ENCODE results near the gene TOE1. TPM values are rescaled to one million over a fixed set of nuclear protein-coding genes. Genes with fewer than 3 reads are reported as not detected.
A peak's percentile ranks its signal among the peaks of the same experiment; 100 is the strongest.

TOE1 gene
- total RNA-seq, 1 donor from 2014 or later = 14.0 TPM

GRCh38 chr1:45321444-45321843, 18.5 kb upstream of the TOE1 start:
- Mint-ChIP-seq H3K4me1 (peaks cover 5% of the 10 kb centered on the region), H3K27ac (no peak overlapping the region), H3K36me3 (no peaks in the 10 kb centered on the region), H3K9me3 (no peaks in the 10 kb centered on the region), H3K27me3 (ENCODE audit: low read depth) (no peaks in the 10 kb centered on the region), H3K4me3 (no peak overlapping the region)
- DNase-seq (ENCODE audit: low spot score in 2 of 2, unreplicated experiment in 2 of 2) = no peak
- no peak for TF ChIP-seq CTCF (IDR thresholded peaks at IDR 0.05; ENCODE audit: unreplicated experiment)

GRCh38 chr1:45322486-45323040, 17.4 kb upstream of the TOE1 start:
- no peak for DNase-seq (ENCODE audit: low spot score in 2 of 2, unreplicated experiment in 2 of 2)
- TF ChIP-seq CTCF (IDR thresholded peaks at IDR 0.05; ENCODE audit: unreplicated experiment) = no peak

GRCh38 chr1:45325851-45326506, 14.0 kb upstream of the TOE1 start:
- no peaks in the 10 kb centered on the region for H3K9me3 Mint-ChIP-seq
- peaks cover 22% of the 10 kb centered on the region for H3K4me1 Mint-ChIP-seq
- TF ChIP-seq CTCF (IDR thresholded peaks at IDR 0.05; ENCODE audit: unreplicated experiment) = no peak
- H3K27ac Mint-ChIP-seq = no peak overlapping the region
- no peak for DNase-seq (ENCODE audit: low spot score in 2 of 2, unreplicated experiment in 2 of 2)
- peaks cover 7% of the 10 kb centered on the region for H3K36me3 Mint-ChIP-seq
- no peaks in the 10 kb centered on the region for H3K27me3 Mint-ChIP-seq (ENCODE audit: low read depth)
- peak overlapping the region; percentile 72 for H3K4me3 Mint-ChIP-seq

More at GRCh38 chr1:45322486-45323040, 17.4 kb upstream of the TOE1 start:
- H3K36me3 Mint-ChIP-seq = no peaks in the 10 kb centered on the region
- no peaks in the 10 kb centered on the region for H3K27me3 Mint-ChIP-seq (ENCODE audit: low read depth)
- H3K27ac Mint-ChIP-seq = no peak overlapping the region
- no peak overlapping the region for H3K4me3 Mint-ChIP-seq
- H3K4me1 Mint-ChIP-seq = peaks cover 6% of the 10 kb centered on the region
- no peaks in the 10 kb centered on the region for H3K9me3 Mint-ChIP-seq

GRCh38 chr1:45326627-45327623, 13.0 kb upstream of the TOE1 start, which contains the start of gene HPDL:
Gene HPDL (plus strand): TSS chr1:45326895. CDS start chr1:45327149, 254 bp downstream.
- Mint-ChIP-seq H3K9me3 (no peaks in the 10 kb centered on the region), H3K4me3 (peak within 1 kb of the TSS; percentile 72), H3K4me1 (peaks cover 22% of the 10 kb centered on the region), H3K36me3 (peaks cover 7% of the 10 kb centered on the region), H3K27ac (peak within 1 kb of the TSS; percentile 47), H3K27me3 (ENCODE audit: low read depth) (no peaks in the 10 kb centered on the region)
- no peak for TF ChIP-seq CTCF (IDR thresholded peaks at IDR 0.05; ENCODE audit: unreplicated experiment)
- peak; percentile 40 to 52 for DNase-seq (ENCODE audit: low spot score in 2 of 2, unreplicated experiment in 2 of 2)

GRCh38 chr1:45327644-45328515, 12.1 kb upstream of the TOE1 start:
- TF ChIP-seq CTCF (IDR thresholded peaks at IDR 0.05; ENCODE audit: unreplicated experiment) = no peak
- H3K36me3 Mint-ChIP-seq = peaks cover 7% of the 10 kb centered on the region
- H3K27me3 Mint-ChIP-seq (ENCODE audit: low read depth) = no peaks in the 10 kb centered on the region
- no peaks in the 10 kb centered on the region for H3K9me3 Mint-ChIP-seq
- H3K27ac Mint-ChIP-seq = no peak overlapping the region
- H3K4me1 Mint-ChIP-seq = peaks cover 22% of the 10 kb centered on the region
- no peak for DNase-seq (ENCODE audit: low spot score in 2 of 2, unreplicated experiment in 2 of 2)
- H3K4me3 Mint-ChIP-seq = peak overlapping the region; percentile 50
